B cell (primary cell): ENCODE measurements around the gene HDAC9.

Experiments
- CTCF ChIP-seq: fragments of 200-600 bp; IDR thresholded peaks from one replicate; pipeline ENCODE4 v1.8.0; 2022; ENCODE audit warnings: antibody characterized with exemption, mild to moderate bottlenecking
- EZH2 ChIP-seq: IDR thresholded peaks from 2 replicates; pipeline ENCODE4 v1.6.1; 2012; ENCODE audit warnings: borderline replicate concordance, low read depth, mild to moderate bottlenecking, moderate library complexity, low read length; ENCODE audit not compliant: insufficient read depth, poor library complexity, severe bottlenecking

- TF ChIP-seq CTCF (no peak), EZH2 (no peak)
Measured at GRCh38 chr7:18796216-18796615, 300.7 kb downstream of the HDAC9 start.
